Peyer's patch (tissue), 4 donors: Measurements from ENCODE around the gene ARL2BP. TPM values are rescaled to one million over a fixed set of nuclear protein-coding genes. Genes with fewer than 3 reads are reported as not detected.

Source experiments
- DNase-seq, 3 donors: peaks; one replicate each; pipeline ENCODE4 v3.0.0-alpha.2; 2017 to 2019
- H3K27ac ChIP-seq, 4 donors: fragments of 200-600 bp; sonication (generic); one replicate each; pipeline ENCODE4 v1.5.1; 2016 to 2019
- H3K27me3 ChIP-seq, 2 donors: fragments of 200-600 bp; sonication (generic); one replicate each; pipeline ENCODE4 v1.5.1; 2019
- H3K36me3 ChIP-seq, 3 donors: fragments of 200-600 bp; sonication (generic); one replicate each; pipeline ENCODE4 v1.5.1; 2016 to 2019
- H3K4me1 ChIP-seq, 4 donors: fragments of 200-600 bp; sonication (generic); one replicate each; pipeline ENCODE4 v1.5.1; 2016 to 2019
- H3K4me3 ChIP-seq, 4 donors: fragments of 200-600 bp; sonication (generic); 1 replicate in 3 of 4; 2 replicates in 1 of 4; pipeline ENCODE4 v1.5.1; 2016 to 2019; ENCODE audit warnings: mild to moderate bottlenecking in 1 of 4
- H3K9me3 ChIP-seq, 4 donors: fragments of 200-600 bp; sonication (generic); one replicate each; pipeline ENCODE4 v1.5.1; 2016 to 2019; ENCODE audit warnings: mild to moderate bottlenecking in 1 of 4
- CTCF ChIP-seq, 6 experiments: fragments of 450-650 bp in 4 of 6; fragments of 200-600 bp in 2 of 6; sonication (generic) in 1 of 6; IDR thresholded peaks; one replicate each; pipeline ENCODE4 v1.5.1; 2017 to 2019; ENCODE audit warnings: antibody characterized with exemption in 6 of 6, mild to moderate bottlenecking in 3 of 6, moderate library complexity in 1 of 6
- POLR2A ChIP-seq, 2 donors: fragments of 450-650 bp; IDR thresholded peaks; one replicate each; pipeline ENCODE4 v1.5.1; 2017; ENCODE audit warnings: antibody characterized with exemption in 2 of 2, mild to moderate bottlenecking in 2 of 2, moderate library complexity in 2 of 2
- total RNA-seq, 4 donors: library from RNA; depleted of rRNA; stranded (reverse); fragments of >200 nt; gene quantifications; one replicate each; pipeline ENCODE4 v1.1.0, GENCODE V29; 2016

Gene ARL2BP
- total RNA-seq, 4 donors from 2014 or later, result 25.2 to 55.3 (median 31.5) TPM

- H3K4me1 ChIP-seq, result no peaks in the 10 kb centered on the region
- TF ChIP-seq CTCF (IDR thresholded peaks at IDR 0.05) (no peak), POLR2A (IDR thresholded peaks at IDR 0.05) (no peak)
- H3K36me3 ChIP-seq, result peaks cover 0 to 95% (median 0%) of the 10 kb centered on the region in 3 donors
- no peaks in the 10 kb centered on the region for H3K9me3 ChIP-seq
- no peaks in the 10 kb centered on the region for H3K27me3 ChIP-seq
- DNase-seq, result no peak
- H3K27ac ChIP-seq, result no peak overlapping the region
- H3K4me3 ChIP-seq, result no peak overlapping the region
These were observed 13.2 kb upstream of the ARL2BP start for GRCh38 chr16:57231821-57232350.

GRCh38 chr16:57233944-57234706 is 10.9 kb upstream of the ARL2BP start:
- no peak overlapping the region for H3K4me3 ChIP-seq
- peaks cover 0 to 86% (median 0%) of the 10 kb centered on the region in 3 donors for H3K36me3 ChIP-seq
- H3K27me3 ChIP-seq, result no peaks in the 10 kb centered on the region
- no peak for DNase-seq
- H3K4me1 ChIP-seq, result no peaks in the 10 kb centered on the region
- H3K9me3 ChIP-seq, result no peaks in the 10 kb centered on the region
- TF ChIP-seq POLR2A (IDR thresholded peaks at IDR 0.05) (no peak), CTCF (IDR thresholded peaks at IDR 0.05) (no peak)
- no peak overlapping the region for H3K27ac ChIP-seq

GRCh38 chr16:57234707-57235092 is 10.4 kb upstream of the ARL2BP start:
- Histone ChIP-seq H3K27me3 (no peaks in the 10 kb centered on the region), H3K27ac (peak overlapping the region in 2 of 4 donors; percentile 4 to 18), H3K36me3 (peaks cover 0 to 83% (median 0%) of the 10 kb centered on the region in 3 donors), H3K4me3 (no peak overlapping the region), H3K9me3 (no peaks in the 10 kb centered on the region), H3K4me1 (no peaks in the 10 kb centered on the region)
- DNase-seq, result no peak
- TF ChIP-seq CTCF (IDR thresholded peaks at IDR 0.05) (no peak), POLR2A (IDR thresholded peaks at IDR 0.05) (no peak)

GRCh38 chr16:57235128-57236021 is 9.7 kb upstream of the ARL2BP start:
- peak overlapping the region in 2 of 4 donors; percentile 4 to 27 for H3K27ac ChIP-seq
- H3K4me3 ChIP-seq, result no peak overlapping the region
- H3K9me3 ChIP-seq, result no peaks in the 10 kb centered on the region
- no peak for TF ChIP-seq POLR2A (IDR thresholded peaks at IDR 0.05)
- TF ChIP-seq CTCF (IDR thresholded peaks at IDR 0.05), result no peak
- DNase-seq, result no peak
- H3K36me3 ChIP-seq, result peaks cover 0 to 76% (median 0%) of the 10 kb centered on the region in 3 donors
- no peaks in the 10 kb centered on the region for H3K27me3 ChIP-seq
- no peaks in the 10 kb centered on the region for H3K4me1 ChIP-seq

- H3K27ac ChIP-seq, result peak overlapping the region in 2 of 4 donors; percentile 4 to 27
- H3K9me3 ChIP-seq, result no peaks in the 10 kb centered on the region
- no peak overlapping the region for H3K4me3 ChIP-seq
- H3K36me3 ChIP-seq, result peaks cover 0 to 70% (median 0%) of the 10 kb centered on the region in 3 donors
- H3K27me3 ChIP-seq, result no peaks in the 10 kb centered on the region
- TF ChIP-seq POLR2A (IDR thresholded peaks at IDR 0.05), result no peak
- TF ChIP-seq CTCF (IDR thresholded peaks at IDR 0.05), result no peak
- H3K4me1 ChIP-seq, result no peaks in the 10 kb centered on the region
- DNase-seq, result no peak
These were observed 9.1 kb upstream of the ARL2BP start for GRCh38 chr16:57236022-57236350.
